HepG2 (cell line): ENCODE data around the gene SLC9A9. TPM values are rescaled to one million over a fixed set of nuclear protein-coding genes. Genes with fewer than 3 reads are reported as not detected.

Experiments used
- ATAC-seq: fragments of 200-7000 bp; cut with Tn5 transposase; 3 replicates; pipeline ENCODE4 v1.9.1; 2020; ENCODE audit warnings: mild to moderate bottlenecking, moderate library complexity
- BruUV-seq: library from RNA; stranded (reverse); fragments of 400-500 nt; replicated peaks from 2 replicates; lab custom pipeline; 2021; lab: Mats Ljungman, UMichigan
- CTCF ChIA-PET: fragments of 300-600 bp; formaldehyde crosslinking; extraction: SDS; loops from one replicate; lab custom pipeline; 2021; ENCODE audit warnings: low total read pairs, inconsistent platforms, low intra/inter-chr PET ratio; lab: Yijun Ruan, JAX
- POLR2A ChIA-PET: fragments of 350-600 bp; sonication (Branson Sonifier 250); formaldehyde crosslinking; loops from one replicate; lab custom pipeline; 2020; ENCODE audit warnings: antibody characterized with exemption, inconsistent platforms; lab: Yijun Ruan, JAX
- DNase-seq: peaks from one replicate; pipeline ENCODE4 v3.0.0-alpha.2; 2015; ENCODE audit warnings: low spot score
- FAIRE-seq: peaks from 3 replicates; lab custom pipeline; 2011; peaks lifted over from hg19 to GRCh38; lab: Jason Lieb, UNC
- H2AFZ ChIP-seq: one replicate; pipeline ENCODE4 v1.6.1; 2011; ENCODE audit warnings: low read length, inconsistent platforms
- H3K27ac ChIP-seq: fragments of 300-600 bp; 3 replicates; pipeline ENCODE4 v1.8.0; 2011; ENCODE audit warnings: mixed run types, mild to moderate bottlenecking, mixed read lengths, low read length, inconsistent platforms; ENCODE audit not compliant: insufficient read depth; ENCODE audit errors: extremely low read length
- H3K27me3 ChIP-seq, 2 experiments: fragments of 200-600 bp in 1 of 2; 2 replicates in 1 of 2; 3 replicates in 1 of 2; pipeline versions ENCODE4 v1.6.0 to v1.8.0; 2011; ENCODE audit warnings: low read length in 2 of 2, mild to moderate bottlenecking in 2 of 2, moderate library complexity in 2 of 2, inconsistent platforms in 1 of 2; ENCODE audit not compliant: insufficient read depth in 2 of 2, control insufficient read depth in 1 of 2
- H3K36me3 ChIP-seq, 2 experiments: fragments of 200-600 bp in 1 of 2; replicated peaks in 1 of 2; 2 replicates in 1 of 2; 3 replicates in 1 of 2; pipeline versions ENCODE4 v1.5.1 to v1.8.0; 2011; ENCODE audit warnings: low read length in 2 of 2, inconsistent platforms in 1 of 2; ENCODE audit not compliant: insufficient read depth in 2 of 2, control insufficient read depth in 1 of 2
- H3K4me1 ChIP-seq: 2 replicates; pipeline ENCODE4 v1.5.1; 2012; ENCODE audit warnings: low read length, inconsistent platforms; ENCODE audit not compliant: insufficient read depth
- H3K4me2 ChIP-seq: 2 replicates; pipeline ENCODE4 v1.6.0; 2011; ENCODE audit warnings: low read depth, low read length, inconsistent platforms
- H3K4me3 ChIP-seq, 3 experiments: fragments of 200-600 bp in 1 of 3; sonication (generic), shearing (Covaris generic) in 1 of 3; replicated peaks in 1 of 3; 2 replicates each; pipeline ENCODE4 v1.5.1; 2011 to 2016; ENCODE audit warnings: low read length in 3 of 3, inconsistent platforms in 2 of 3, low read depth in 2 of 3, mild to moderate bottlenecking in 2 of 3, control low read depth in 1 of 3, mixed read lengths in 1 of 3; ENCODE audit not compliant: insufficient read depth in 1 of 3
- H3K79me2 ChIP-seq: one replicate; pipeline ENCODE4 v1.6.1; 2011; ENCODE audit warnings: low read length, inconsistent platforms; ENCODE audit not compliant: insufficient read depth
- H3K9ac ChIP-seq: 2 replicates; pipeline ENCODE4 v1.6.0; 2011; ENCODE audit warnings: mild to moderate bottlenecking, low read depth, low read length, inconsistent platforms; ENCODE audit not compliant: insufficient read depth
- H3K9me3 ChIP-seq: 2 replicates; pipeline ENCODE4 v1.5.1; 2012; ENCODE audit warnings: mild to moderate bottlenecking, low read length
- H4K20me1 ChIP-seq: 2 replicates; pipeline ENCODE4 v1.6.0; 2011; ENCODE audit warnings: inconsistent platforms, mild to moderate bottlenecking, low read length, moderate library complexity; ENCODE audit not compliant: insufficient read depth
- HNRNPLL ChIP-seq: fragments of 200-400 bp; formaldehyde crosslinking; IDR thresholded peaks from 2 replicates; pipeline ENCODE4 v1.6.1; 2017; ENCODE audit warnings: mild to moderate bottlenecking, low read depth, low read length; ENCODE audit not compliant: poor library complexity, severe bottlenecking
- MTF2 ChIP-seq: sonication (generic); formaldehyde crosslinking; IDR thresholded peaks from 2 replicates; pipeline ENCODE4 v1.5.0; 2020; ENCODE audit warnings: missing genetic modification reagents, borderline replicate concordance
- PRMT3 ChIP-seq: sonication (generic); formaldehyde crosslinking; IDR thresholded peaks from 2 replicates; pipeline ENCODE4 v1.8.1; 2022; ENCODE audit warnings: low read depth, mild to moderate bottlenecking, moderate library complexity, missing genetic modification reagents, borderline replicate concordance
- TAF1 ChIP-seq: sonication (generic); formaldehyde crosslinking; IDR thresholded peaks from 2 replicates; pipeline ENCODE4 v1.4.0; 2020; ENCODE audit warnings: missing genetic modification reagents
- ZKSCAN1 ChIP-seq: fragments of 150-350 bp; IDR thresholded peaks from 2 replicates; pipeline ENCODE4 v1.6.1; 2014; ENCODE audit warnings: low read length
- ZNF3 ChIP-seq: IDR thresholded peaks from 2 replicates; pipeline ENCODE4 v1.7.0; 2017; ENCODE audit warnings: inconsistent platforms
- ZNF562 ChIP-seq: sonication (generic); formaldehyde crosslinking; IDR thresholded peaks from 2 replicates; pipeline ENCODE4 v1.8.0; 2022; ENCODE audit warnings: missing genetic modification reagents, borderline replicate concordance
- ZNF572 ChIP-seq: sonication (generic); formaldehyde crosslinking; IDR thresholded peaks from 2 replicates; pipeline ENCODE4 v1.5.1; 2020; ENCODE audit warnings: mild to moderate bottlenecking, missing genetic modification reagents
- ZNF616 ChIP-seq: sonication (generic); formaldehyde crosslinking; IDR thresholded peaks from 2 replicates; pipeline ENCODE4 v1.5.0; 2020; ENCODE audit warnings: low read depth, mild to moderate bottlenecking, missing genetic modification reagents
- WGBS: methylation state at CpG from one replicate; pipeline ENCODE4 v1.1.6; 2017; ENCODE audit warnings: low lambda C conversion rate; 5-methylcytosine and 5-hydroxymethylcytosine counted together
- in situ Hi-C: cut with HindIII; loops from 2 replicates; pipeline ENCODE4 v1.10.0; 2017; ENCODE audit warnings: low pct_unique_long_range_greater_than_20kb; ENCODE audit not compliant: extremely low pct_ligation_motif_present
- intact Hi-C: fragments of 100-400 bp; cut with micrococcal nuclease; formaldehyde crosslinking; loops from one replicate; pipeline ENCODE4 v1.10.0; 2022; ENCODE audit not compliant: unreplicated experiment
- polyA plus RNA-seq, 8 experiments: library from polyadenylated mRNA; depleted of rRNA in 3 of 8; stranded (reverse) in 7 of 8; unstranded in 1 of 8; fragments of >200 nt; fragmentation: Illumina TruSeq in 4 of 8; extraction: Trizol in 4 of 8; gene quantifications; 2 replicates each; pipeline versions ENCODE4 v1.2.1 to v1.2.3, GENCODE V29; 2011 to 2016; ENCODE audit warnings: low read depth in 4 of 8, missing spikeins in 1 of 8, mixed read lengths in 1 of 8; ENCODE audit not compliant: insufficient read depth in 1 of 8
- total RNA-seq, 5 experiments: library from RNA; depleted of rRNA; stranded (reverse); fragments of >200 nt; fragmentation: Illumina TruSeq; extraction: Trizol; gene quantifications; 2 replicates each; pipeline ENCODE4 v1.2.3, GENCODE V29; 2016; ENCODE audit warnings: low read depth in 1 of 5
- TF ChIP-seq, protein P1 (sequence below): IDR thresholded peaks from 2 replicates; pipeline ENCODE4 v1.6.1; 2016
- TF ChIP-seq, protein P2 (sequence below): sonication (generic); formaldehyde crosslinking; conservative IDR thresholded peaks from 2 replicates; pipeline ENCODE4 v1.8.0; 2022; ENCODE audit warnings: missing genetic modification reagents

The SLC9A9 gene
- total and polyA plus RNA-seq, 2 of the 13 experiments (the other 11 are each of a cell fraction or from before 2014, with no cell fraction given), result not detected

DNA sequence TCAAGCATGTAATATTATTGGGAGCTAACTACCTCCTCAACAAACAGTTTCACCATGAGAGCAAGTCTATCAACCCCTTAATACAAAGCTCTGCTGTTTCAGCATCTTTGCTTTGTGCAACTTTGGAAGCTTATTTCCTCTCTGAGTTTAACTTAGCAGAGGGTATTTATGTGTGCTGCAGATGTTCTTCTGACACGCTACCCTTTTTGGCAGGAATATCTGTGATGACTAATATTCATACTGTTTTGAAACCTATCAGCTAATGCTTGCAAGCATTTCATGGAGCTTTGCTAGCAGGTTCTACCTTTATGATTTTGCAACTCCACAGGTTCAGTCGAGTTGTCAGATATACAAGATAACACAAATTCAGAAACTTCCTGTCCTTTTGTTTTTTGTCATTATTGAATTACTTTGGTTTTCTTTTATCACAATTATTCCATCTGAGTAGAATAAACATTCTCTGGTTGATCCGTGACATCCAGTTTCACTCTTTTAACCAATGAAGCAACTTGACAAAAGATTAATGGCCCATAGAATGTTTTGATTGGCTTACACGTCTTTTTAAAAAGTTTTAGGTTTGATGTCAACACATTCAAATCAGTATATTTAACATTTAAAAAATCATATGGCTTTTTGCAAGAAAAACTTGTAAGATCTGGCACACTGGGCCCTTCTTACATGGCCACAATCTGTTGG, 1.7 kb upstream of the SLC9A9 start:
- TF ChIP-seq ZNF572 (no peak), PRMT3 (CRISPR knock-in tag) (no peak), TAF1 (CRISPR knock-in tag) (no peak), ZNF3 (no peak), ZNF562 (CRISPR knock-in tag) (no peak), ZKSCAN1 (no peak), HNRNPLL (no peak), ZNF616 (CRISPR knock-in tag) (no peak), MTF2 (no peak)
- TF ChIP-seq, protein P1, sequence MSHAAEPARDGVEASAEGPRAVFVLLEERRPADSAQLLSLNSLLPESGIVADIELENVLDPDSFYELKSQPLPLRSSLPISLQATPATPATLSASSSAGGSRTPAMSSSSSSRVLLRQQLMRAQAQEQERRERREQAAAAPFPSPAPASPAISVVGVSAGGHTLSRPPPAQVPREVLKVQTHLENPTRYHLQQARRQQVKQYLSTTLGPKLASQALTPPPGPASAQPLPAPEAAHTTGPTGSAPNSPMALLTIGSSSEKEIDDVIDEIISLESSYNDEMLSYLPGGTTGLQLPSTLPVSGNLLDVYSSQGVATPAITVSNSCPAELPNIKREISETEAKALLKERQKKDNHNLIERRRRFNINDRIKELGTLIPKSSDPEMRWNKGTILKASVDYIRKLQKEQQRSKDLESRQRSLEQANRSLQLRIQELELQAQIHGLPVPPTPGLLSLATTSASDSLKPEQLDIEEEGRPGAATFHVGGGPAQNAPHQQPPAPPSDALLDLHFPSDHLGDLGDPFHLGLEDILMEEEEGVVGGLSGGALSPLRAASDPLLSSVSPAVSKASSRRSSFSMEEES (CRISPR knock-in tag), result no peak
- TF ChIP-seq, protein P2, sequence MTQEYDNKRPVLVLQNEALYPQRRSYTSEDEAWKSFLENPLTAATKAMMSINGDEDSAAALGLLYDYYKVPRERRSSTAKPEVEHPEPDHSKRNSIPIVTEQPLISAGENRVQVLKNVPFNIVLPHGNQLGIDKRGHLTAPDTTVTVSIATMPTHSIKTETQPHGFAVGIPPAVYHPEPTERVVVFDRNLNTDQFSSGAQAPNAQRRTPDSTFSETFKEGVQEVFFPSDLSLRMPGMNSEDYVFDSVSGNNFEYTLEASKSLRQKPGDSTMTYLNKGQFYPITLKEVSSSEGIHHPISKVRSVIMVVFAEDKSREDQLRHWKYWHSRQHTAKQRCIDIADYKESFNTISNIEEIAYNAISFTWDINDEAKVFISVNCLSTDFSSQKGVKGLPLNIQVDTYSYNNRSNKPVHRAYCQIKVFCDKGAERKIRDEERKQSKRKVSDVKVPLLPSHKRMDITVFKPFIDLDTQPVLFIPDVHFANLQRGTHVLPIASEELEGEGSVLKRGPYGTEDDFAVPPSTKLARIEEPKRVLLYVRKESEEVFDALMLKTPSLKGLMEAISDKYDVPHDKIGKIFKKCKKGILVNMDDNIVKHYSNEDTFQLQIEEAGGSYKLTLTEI, result no peak
- TF ChIP-seq, all 625 proteins: peak for 0
- CTCF ChIA-PET, result no interaction called here

More for the DNA sequence above, 1.7 kb upstream of the SLC9A9 start:
- no peaks in the 10 kb centered on the region for H3K27me3 ChIP-seq
- no peak for FAIRE-seq
- H3K9ac ChIP-seq, result no peak overlapping the region
- ATAC-seq, result no peak
- no peaks in the 10 kb centered on the region for H3K4me1 ChIP-seq
- no peaks in the 10 kb centered on the region for H3K36me3 ChIP-seq
- no peak overlapping the region for H3K4me3 ChIP-seq
- WGBS, result under 1% methylated on average over 4 of the region's 4 CpGs
- intact Hi-C loops, result no loop called here
- in situ Hi-C loops, result no loop called here
- H3K4me2 ChIP-seq, result no peak overlapping the region
- H4K20me1 ChIP-seq, result no peaks in the 10 kb centered on the region
- POLR2A ChIA-PET, result no interaction called here
- BruUV-seq, result no TSS peak
- H3K9me3 ChIP-seq, result no peaks in the 10 kb centered on the region
- no peak overlapping the region for H3K27ac ChIP-seq
- no peak overlapping the region for H2AFZ ChIP-seq
- H3K79me2 ChIP-seq, result no peaks in the 10 kb centered on the region
- DNase-seq, result no peak
